HCT116 (cell line): ENCODE results near the gene SLC25A25. TPM values are rescaled to one million over a fixed set of nuclear protein-coding genes. Genes with fewer than 3 reads are reported as not detected.

ENCODE experiments used
- ATAC-seq: fragments of 200-7000 bp; cut with Tn5 transposase; 2 replicates; pipeline ENCODE4 v1.9.1; 2020; ENCODE audit warnings: mild to moderate bottlenecking, moderate library complexity
- BruUV-seq: library from RNA; stranded (reverse); fragments of 400-500 nt; replicated peaks from 2 replicates; lab custom pipeline; 2021; lab: Mats Ljungman, UMichigan
- CTCF ChIA-PET: fragments of 300-600 bp; sonication (Branson Sonifier 250); formaldehyde crosslinking; loops from one replicate; lab custom pipeline; 2021; ENCODE audit warnings: antibody characterized with exemption; lab: Charles Lee
- POLR2A ChIA-PET: fragments of 300-600, 350-600 bp; sonication (Branson Sonifier 250); formaldehyde crosslinking; loops from one replicate; lab custom pipeline; 2021; ENCODE audit warnings: antibody characterized with exemption; lab: Charles Lee
- RAD21 ChIA-PET, 2 experiments: fragments of 300-600 bp; sonication (Branson Sonifier 250); formaldehyde crosslinking; loops; one replicate each; lab custom pipeline; 2023; ENCODE audit warnings: low total read pairs in 2 of 2; ENCODE audit not compliant: uncharacterized antibody in 2 of 2, unreplicated experiment in 2 of 2, low non-redundant PET in 1 of 2; lab: Charles Lee
- DNase-seq: peaks from one replicate; pipeline ENCODE4 v3.0.0-alpha.2; 2010; ENCODE audit warnings: low read depth, low spot score
- H2AFZ ChIP-seq: fragments of 200-600 bp; shearing (Covaris generic), sonication (generic); 2 replicates; pipeline ENCODE4 v1.6.1; 2017; ENCODE audit warnings: low read depth, mixed run types, mixed read lengths, antibody characterized with exemption, low read length; ENCODE audit not compliant: poor library complexity, severe bottlenecking
- H3K27ac ChIP-seq: 2 replicates; pipeline ENCODE4 v1.5.1; 2012; ENCODE audit warnings: low read depth, low read length
- H3K27me3 ChIP-seq: fragments of 200-600 bp; sonication (generic); 2 replicates; pipeline ENCODE4 v1.6.1; 2016; ENCODE audit warnings: mixed run types, low read length, mixed read lengths; ENCODE audit not compliant: insufficient read depth
- H3K36me3 ChIP-seq, 2 experiments: fragments of 200-500 bp in 1 of 2; fragments of 200-600 bp in 1 of 2; sonication (Bioruptor generic) in 1 of 2; sonication (generic) in 1 of 2; 2 replicates each; pipeline versions ENCODE4 v1.5.1 to v1.6.1; 2014 to 2016; ENCODE audit warnings: low read length in 2 of 2, inconsistent platforms in 1 of 2, mixed read lengths in 1 of 2, mixed run types in 1 of 2; ENCODE audit not compliant: insufficient read depth in 2 of 2, control insufficient read depth in 1 of 2
- H3K4me1 ChIP-seq, 2 experiments: fragments of 200-600 bp in 1 of 2; sonication (generic) in 1 of 2; 2 replicates each; pipeline versions ENCODE4 v1.5.1 to v1.6.1; 2012 to 2017; ENCODE audit warnings: low read length in 2 of 2, inconsistent platforms in 1 of 2, mild to moderate bottlenecking in 1 of 2, mixed read lengths in 1 of 2, mixed run types in 1 of 2, moderate library complexity in 1 of 2; ENCODE audit not compliant: insufficient read depth in 2 of 2, control insufficient read depth in 1 of 2
- H3K4me2 ChIP-seq: fragments of 200-600 bp; sonication (generic); 2 replicates; pipeline ENCODE4 v1.6.1; 2017; ENCODE audit warnings: mixed run types, low read length, mixed read lengths
- H3K4me3 ChIP-seq, 2 experiments: fragments of 200-600 bp in 1 of 2; sonication (generic) in 1 of 2; replicated peaks in 1 of 2; 2 replicates each; pipeline ENCODE4 v1.5.1; 2011 to 2016; ENCODE audit warnings: low read length in 2 of 2, control low read depth in 1 of 2, low read depth in 1 of 2, mild to moderate bottlenecking in 1 of 2, mixed read lengths in 1 of 2, mixed run types in 1 of 2
- H3K79me2 ChIP-seq: fragments of 200-600 bp; sonication (generic); 2 replicates; pipeline ENCODE4 v1.6.1; 2017; ENCODE audit warnings: mild to moderate bottlenecking, mixed run types, low read length, moderate library complexity, mixed read lengths; ENCODE audit not compliant: insufficient read depth
- H3K9ac ChIP-seq: fragments of 200-600 bp; sonication (generic); 2 replicates; pipeline ENCODE4 v1.6.1; 2016; ENCODE audit warnings: low read length, mixed read lengths
- H3K9me2 ChIP-seq: fragments of 200-600 bp; sonication (generic), shearing (Covaris generic); 2 replicates; pipeline ENCODE4 v1.6.1; 2017; ENCODE audit warnings: mixed run types, mild to moderate bottlenecking, moderate library complexity; ENCODE audit not compliant: insufficient read depth
- H3K9me3 ChIP-seq, 2 experiments: fragments of 200-500 bp in 1 of 2; fragments of 200-600 bp in 1 of 2; sonication (Bioruptor generic) in 1 of 2; sonication (generic) in 1 of 2; 2 replicates each; pipeline ENCODE4 v1.6.1; 2014 to 2017; ENCODE audit warnings: low read length in 2 of 2, mixed read lengths in 2 of 2, inconsistent platforms in 1 of 2, low read depth in 1 of 2, mild to moderate bottlenecking in 1 of 2, mixed run types in 1 of 2, moderate library complexity in 1 of 2; ENCODE audit not compliant: control insufficient read depth in 1 of 2, insufficient read depth in 1 of 2
- H4K20me1 ChIP-seq: fragments of 200-600 bp; sonication (generic), shearing (Covaris generic); 2 replicates; pipeline ENCODE4 v1.6.1; 2017; ENCODE audit warnings: mixed run types, mild to moderate bottlenecking, moderate library complexity; ENCODE audit not compliant: insufficient read depth
- CBX3 ChIP-seq: IDR thresholded peaks from 2 replicates; pipeline ENCODE4 v1.6.1; 2012; ENCODE audit warnings: low read depth
- CTCF ChIP-seq, 3 experiments: fragments of 200-600 bp in 1 of 3; sonication (generic) in 1 of 3; IDR thresholded peaks in 2 of 3; conservative IDR thresholded peaks in 1 of 3; 2 replicates each; pipeline ENCODE4 v1.5.1; 2012 to 2017; ENCODE audit warnings: low read depth in 2 of 3, low read length in 2 of 3, antibody characterized with exemption in 1 of 3, borderline replicate concordance in 1 of 3, control low read depth in 1 of 3, mild to moderate bottlenecking in 1 of 3, mixed read lengths in 1 of 3, mixed run types in 1 of 3, moderate library complexity in 1 of 3; ENCODE audit not compliant: insufficient read depth in 1 of 3
- EGR1 ChIP-seq: IDR thresholded peaks from 2 replicates; pipeline ENCODE4 v1.6.1; 2012; ENCODE audit warnings: low read depth
- FOSL1 ChIP-seq: IDR thresholded peaks from 2 replicates; pipeline ENCODE4 v1.6.1; 2012; ENCODE audit warnings: low read depth
- POLR2A ChIP-seq: IDR thresholded peaks from 2 replicates; pipeline ENCODE4 v1.7.0; 2011; ENCODE audit warnings: borderline replicate concordance; ENCODE audit not compliant: insufficient read depth, insufficient read length; ENCODE audit errors: extremely low read depth
- RAD21 ChIP-seq: IDR thresholded peaks from 2 replicates; pipeline ENCODE4 v1.6.1; 2012; ENCODE audit warnings: low read depth, mild to moderate bottlenecking
- SIN3A ChIP-seq: IDR thresholded peaks from 2 replicates; pipeline ENCODE4 v1.6.1; 2012; ENCODE audit warnings: low read depth
- SRF ChIP-seq: IDR thresholded peaks from 2 replicates; pipeline ENCODE4 v1.6.1; 2012; ENCODE audit warnings: low read depth
- TCF7L2 ChIP-seq: IDR thresholded peaks from 2 replicates; pipeline ENCODE4 v1.7.0; 2011; ENCODE audit warnings: borderline replicate concordance, inconsistent platforms; ENCODE audit not compliant: insufficient read depth, insufficient read length; ENCODE audit errors: extremely low read depth
- YY1 ChIP-seq: IDR thresholded peaks from 2 replicates; pipeline ENCODE4 v1.6.1; 2011; ENCODE audit warnings: low read length, low read depth, moderate library complexity, mild to moderate bottlenecking; ENCODE audit not compliant: insufficient replicate concordance; ENCODE audit errors: extremely low read depth
- ZFX ChIP-seq: fragments of 450-650 bp; IDR thresholded peaks from 2 replicates; pipeline ENCODE4 v1.6.1; 2017
- intact Hi-C: fragments of 100-400 bp; cut with micrococcal nuclease; formaldehyde crosslinking; loops from 2 replicates; pipeline ENCODE4 v1.10.0; 2022
- total RNA-seq: library from RNA; stranded (reverse); gene quantifications from one replicate; pipeline ENCODE4 v1.2.1, GENCODE V29; 2021; ENCODE audit not compliant: unreplicated experiment

Gene SLC25A25
- total RNA-seq, 1 experiment from 2014 or later, result 15.3 TPM

GRCh38 chr9:128151309-128152132 lies 83.5 kb downstream of the SLC25A25 start:
- no peaks in the 10 kb centered on the region for H3K9me3 ChIP-seq
- no peak for ATAC-seq
- H3K79me2 ChIP-seq, result no peaks in the 10 kb centered on the region
- ChIA-PET POLR2A (interaction anchor here (1.0 to 2.1 kb wide), 2 partner anchors 8 to 10 kb away, joined by 3 to 7 read pairs; partner anchors contain the start of gene BBLN), CTCF (interaction anchor here (1.2 kb wide), 1 partner anchor 8 kb away, joined by 6 read pairs; the partner anchor contains the start of gene BBLN), RAD21 (no interaction called here)
- no peak overlapping the region for H3K9ac ChIP-seq
- peaks cover 10 to 29% of the 10 kb centered on the region in 2 experiments for H3K4me1 ChIP-seq
- H3K4me2 ChIP-seq, result no peak overlapping the region
- intact Hi-C loops, result no loop called here
- BruUV-seq, result no TSS peak
- no peak overlapping the region for H3K27ac ChIP-seq
- no peaks in the 10 kb centered on the region for H3K9me2 ChIP-seq
- no peaks in the 10 kb centered on the region for H3K27me3 ChIP-seq
- no peaks in the 10 kb centered on the region for H4K20me1 ChIP-seq
- DNase-seq, result no peak
- H2AFZ ChIP-seq, result no peak overlapping the region
- TF ChIP-seq RAD21 (no peak), FOSL1 (no peak), YY1 (no peak), CBX3 (no peak)
- H3K36me3 ChIP-seq, result no peaks in the 10 kb centered on the region
- H3K4me3 ChIP-seq, result no peak overlapping the region

- intact Hi-C loops, result no loop called here
- no TSS peak for BruUV-seq
- TF ChIP-seq SRF, result no peak
- no peak for TF ChIP-seq EGR1
- TF ChIP-seq RAD21, result no peak
- no peak for TF ChIP-seq POLR2A
- TF ChIP-seq FOSL1, result no peak
- TF ChIP-seq TCF7L2, result no peak
- no peak for TF ChIP-seq SIN3A
- TF ChIP-seq ZFX, result no peak
- TF ChIP-seq CTCF (IDR thresholded peaks at IDR 0.05 in 2 of 3, conservative IDR thresholded peaks at IDR 0.05 in 1 of 3; ENCODE audit: borderline replicate concordance in 1 of 3, insufficient read depth in 1 of 3, low read depth in 2 of 3, low read length in 2 of 3), result no peak
- RAD21 ChIA-PET, result no interaction called here
- no peak overlapping the region for H2AFZ ChIP-seq
- no peak overlapping the region for H3K9ac ChIP-seq
- POLR2A ChIA-PET, result interaction anchor here (2.1 kb wide), 1 partner anchor 7 kb away, joined by 7 read pairs; the partner anchor contains the start of gene BBLN
- H3K9me2 ChIP-seq, result no peaks in the 10 kb centered on the region
- H3K4me3 ChIP-seq, result no peak overlapping the region
- CTCF ChIA-PET, result no interaction called here
- H3K4me1 ChIP-seq, result peaks cover 10 to 29% of the 10 kb centered on the region in 2 experiments
- no peak overlapping the region for H3K4me2 ChIP-seq
- no peaks in the 10 kb centered on the region for H3K27me3 ChIP-seq
- no peaks in the 10 kb centered on the region for H3K36me3 ChIP-seq
- no peaks in the 10 kb centered on the region for H4K20me1 ChIP-seq
- no peaks in the 10 kb centered on the region for H3K79me2 ChIP-seq
- no peak overlapping the region for H3K27ac ChIP-seq
- ATAC-seq (no peak), DNase-seq (no peak)
- no peaks in the 10 kb centered on the region for H3K9me3 ChIP-seq
Measured at GRCh38 chr9:128152133-128153059, 84.4 kb downstream of the SLC25A25 start.
